HG03108 (cell line): Measurements from ENCODE around the gene KRT33B.
"Not testable (repeated sequence)": the region's sequence is repeated elsewhere in the genome, so short reads cannot be mapped to it uniquely, and the experiment has no call there.

Experiments
- ATAC-seq: cut with Tn5 transposase; IDR thresholded peaks from one replicate; pipeline ENCODE4 v1.9.1; 2021; ENCODE audit warnings: moderate library complexity; ENCODE audit not compliant: unreplicated experiment

KRT33B gene

GRCh38 chr17:41350381-41350878, 19.2 kb downstream of the KRT33B start, which contains the start of gene KRT33A:
Gene KRT33A, minus strand, starts transcription at chr17:41350828. Its CDS starts 61 bp downstream, at chr17:41350767.
- not testable (repeated sequence) for ATAC-seq

- ATAC-seq = no peak
Observed at GRCh38 chr17:41347869-41348760, 21.5 kb downstream of the KRT33B start.

GRCh38 chr17:41346421-41346820, 23.2 kb downstream of the KRT33B start:
- ATAC-seq = not testable (repeated sequence)

GRCh38 chr17:41345992-41346391, 23.6 kb downstream of the KRT33B start:
- no peak for ATAC-seq

- ATAC-seq = no peak
Observed at GRCh38 chr17:41343029-41343428, 26.6 kb downstream of the KRT33B start.

GRCh38 chr17:41340934-41341861, 28.4 kb downstream of the KRT33B start:
- peak; percentile 27 for ATAC-seq

- peak; percentile 35 for ATAC-seq
Observed at GRCh38 chr17:41340494-41340893, 29.1 kb downstream of the KRT33B start.

- no peak for ATAC-seq
Observed at GRCh38 chr17:41339571-41340172, 29.9 kb downstream of the KRT33B start.

GRCh38 chr17:41338961-41339485, 30.6 kb downstream of the KRT33B start:
- no peak for ATAC-seq

GRCh38 chr17:41335747-41336146, 33.9 kb downstream of the KRT33B start:
- no peak for ATAC-seq

GRCh38 chr17:41334385-41335305, 35.0 kb downstream of the KRT33B start:
- no peak for ATAC-seq

GRCh38 chr17:41333836-41334235, 35.8 kb downstream of the KRT33B start:
- no peak for ATAC-seq

GRCh38 chr17:41333098-41333497, 36.5 kb downstream of the KRT33B start:
- ATAC-seq = no peak

GRCh38 chr17:41332239-41332638, 37.4 kb downstream of the KRT33B start:
- ATAC-seq = no peak

- no peak for ATAC-seq
Observed at GRCh38 chr17:41331606-41332005, 38.0 kb downstream of the KRT33B start.

- ATAC-seq = no peak
Observed at GRCh38 chr17:41329279-41329948, 40.2 kb downstream of the KRT33B start.

GRCh38 chr17:41328207-41328606, 41.4 kb downstream of the KRT33B start:
- no peak for ATAC-seq

GRCh38 chr17:41327411-41328120, 42.0 kb downstream of the KRT33B start:
- no peak for ATAC-seq
